IMR-90 (cell line): Measurements from ENCODE around the gene GPR176. TPM values are rescaled to one million over a fixed set of nuclear protein-coding genes. Genes with fewer than 3 reads are reported as not detected.

Source experiments
- ATAC-seq: fragments of 200-7000 bp; cut with Tn5 transposase; 2 replicates; pipeline ENCODE4 v1.9.1; 2020; ENCODE audit warnings: low read depth, mild to moderate bottlenecking, moderate library complexity
- BruUV-seq: library from RNA; stranded (reverse); fragments of 400-500 nt; replicated peaks from 2 replicates; lab custom pipeline; 2021; lab: Mats Ljungman, UMichigan
- CTCF ChIA-PET: fragments of 300-600 bp; formaldehyde crosslinking; extraction: SDS; loops from one replicate; lab custom pipeline; 2021; ENCODE audit warnings: antibody characterized with exemption; lab: Yijun Ruan, JAX
- POLR2A ChIA-PET: fragments of 300-600 bp; sonication (Branson Sonifier 250); formaldehyde crosslinking; loops from one replicate; lab custom pipeline; 2022; ENCODE audit warnings: antibody characterized with exemption; ENCODE audit not compliant: unreplicated experiment; lab: Charles Lee
- DNase-seq: peaks from one replicate; pipeline ENCODE4 v3.0.0; 2013
- H2AFZ ChIP-seq: replicated peaks from 2 replicates; pipeline ENCODE3; 2013; ENCODE audit warnings: low read length, mild to moderate bottlenecking; ENCODE audit not compliant: poor library complexity
- H2AK5ac ChIP-seq: 2 replicates; pipeline ENCODE4 v1.6.1; 2013; ENCODE audit warnings: low read depth, low read length, inconsistent platforms
- H2AK9ac ChIP-seq: replicated peaks from 2 replicates; pipeline ENCODE3; 2013; ENCODE audit warnings: mild to moderate bottlenecking, low read depth, low read length, moderate library complexity; ENCODE audit not compliant: poor library complexity
- H2BK120ac ChIP-seq: 2 replicates; pipeline ENCODE4 v1.6.1; 2013; ENCODE audit warnings: low read depth, low read length, inconsistent platforms
- H2BK15ac ChIP-seq: 3 replicates; pipeline ENCODE4 v1.6.1; 2013; ENCODE audit warnings: low read depth, low read length, inconsistent platforms
- H2BK20ac ChIP-seq: 2 replicates; pipeline ENCODE4 v1.6.1; 2013; ENCODE audit warnings: low read depth, mild to moderate bottlenecking, inconsistent platforms, low read length, moderate library complexity
- H2BK5ac ChIP-seq: 2 replicates; pipeline ENCODE4 v1.6.1; 2013; ENCODE audit warnings: mild to moderate bottlenecking, low read depth, low read length, inconsistent platforms; ENCODE audit not compliant: poor library complexity, severe bottlenecking
- H3K14ac ChIP-seq: replicated peaks from 2 replicates; pipeline ENCODE4 v1.6.1; 2013; ENCODE audit warnings: low read depth, low read length, inconsistent platforms
- H3K18ac ChIP-seq: 2 replicates; pipeline ENCODE4 v1.6.1; 2013; ENCODE audit warnings: low read depth, low read length, control low read depth
- H3K23ac ChIP-seq: 2 replicates; pipeline ENCODE4 v1.6.1; 2013; ENCODE audit warnings: low read depth, low read length, inconsistent platforms
- H3K27ac ChIP-seq: 2 replicates; pipeline ENCODE4 v1.5.1; 2013; ENCODE audit warnings: mild to moderate bottlenecking, control low read depth, low read length; ENCODE audit not compliant: insufficient read depth
- H3K27me3 ChIP-seq: 2 replicates; pipeline ENCODE4 v1.6.1; 2013; ENCODE audit warnings: low read length; ENCODE audit not compliant: control insufficient read depth, insufficient read depth
- H3K36me3 ChIP-seq: 2 replicates; pipeline ENCODE4 v1.6.1; 2013; ENCODE audit warnings: low read length, mixed read lengths; ENCODE audit not compliant: control insufficient read depth, insufficient read depth
- H3K4ac ChIP-seq: 2 replicates; pipeline ENCODE4 v1.6.1; 2013; ENCODE audit warnings: low read depth, low read length, inconsistent platforms
- H3K4me1 ChIP-seq: 2 replicates; pipeline ENCODE4 v1.6.1; 2013; ENCODE audit warnings: low read length, mixed read lengths; ENCODE audit not compliant: control insufficient read depth, insufficient read depth
- H3K4me2 ChIP-seq: 2 replicates; pipeline ENCODE4 v1.6.1; 2013; ENCODE audit warnings: low read depth, mild to moderate bottlenecking, control low read depth, low read length, moderate library complexity
- H3K4me3 ChIP-seq: 2 replicates; pipeline ENCODE4 v1.5.1; 2013; ENCODE audit warnings: low read depth, mild to moderate bottlenecking, control low read depth, low read length, moderate library complexity; ENCODE audit not compliant: insufficient read depth
- H3K56ac ChIP-seq: 2 replicates; pipeline ENCODE4 v1.6.1; 2013; ENCODE audit warnings: low read length, inconsistent platforms; ENCODE audit not compliant: insufficient read depth; ENCODE audit errors: extremely low read depth
- H3K79me1 ChIP-seq, 2 experiments: 2 replicates each; pipeline ENCODE4 v1.6.1; 2013; ENCODE audit warnings: low read length in 2 of 2, inconsistent platforms in 1 of 2, low read depth in 1 of 2
- H3K9ac ChIP-seq: 2 replicates; pipeline ENCODE4 v1.6.1; 2013; ENCODE audit warnings: low read depth, low read length, control low read depth
- H3K9me1 ChIP-seq: 2 replicates; pipeline ENCODE4 v1.6.1; 2013; ENCODE audit warnings: low read length, inconsistent platforms; ENCODE audit not compliant: insufficient read depth
- H3K9me3 ChIP-seq: 2 replicates; pipeline ENCODE4 v1.6.1; 2013; ENCODE audit warnings: low read length; ENCODE audit not compliant: control insufficient read depth, insufficient read depth
- H4K20me1 ChIP-seq: 2 replicates; pipeline ENCODE4 v1.6.1; 2013; ENCODE audit warnings: low read length, inconsistent platforms; ENCODE audit not compliant: insufficient read depth
- H4K5ac ChIP-seq: 2 replicates; pipeline ENCODE4 v1.6.1; 2013; ENCODE audit warnings: mild to moderate bottlenecking, low read depth, low read length, control low read depth
- H4K8ac ChIP-seq, 2 experiments: 2 replicates each; pipeline ENCODE4 v1.6.1; 2013; ENCODE audit warnings: low read depth in 2 of 2, low read length in 2 of 2, control low read depth in 1 of 2, inconsistent platforms in 1 of 2
- H4K91ac ChIP-seq: 2 replicates; pipeline ENCODE4 v1.6.1; 2013; ENCODE audit warnings: low read depth, low read length, inconsistent platforms; ENCODE audit not compliant: insufficient read depth
- BHLHE40 ChIP-seq: fragments of 150-350 bp; IDR thresholded peaks from 2 replicates; pipeline ENCODE4 v1.6.1; 2016; ENCODE audit warnings: mild to moderate bottlenecking, low read depth, low read length
- CEBPB ChIP-seq: IDR thresholded peaks from 2 replicates; pipeline ENCODE4 v1.6.1; 2012; ENCODE audit warnings: low read depth, low read length, improper control_type of control experiment
- CHD1 ChIP-seq: IDR thresholded peaks from 2 replicates; pipeline ENCODE4 v1.6.1; 2012; ENCODE audit warnings: low read depth, low read length, improper control_type of control experiment
- CTCF ChIP-seq: conservative IDR thresholded peaks from 2 replicates; pipeline ENCODE4 v1.5.1; 2012; ENCODE audit warnings: mild to moderate bottlenecking, low read depth, low read length, improper control_type of control experiment
- ELK1 ChIP-seq: fragments of 150-350 bp; IDR thresholded peaks from 2 replicates; pipeline ENCODE4 v1.6.1; 2016; ENCODE audit warnings: low read depth, mild to moderate bottlenecking, low read length, moderate library complexity, borderline replicate concordance
- FOS ChIP-seq: fragments of 150-350 bp; IDR thresholded peaks from 2 replicates; pipeline ENCODE4 v1.6.1; 2016; ENCODE audit warnings: low read depth, low read length
- MAFK ChIP-seq: IDR thresholded peaks from 2 replicates; pipeline ENCODE4 v1.6.1; 2012; ENCODE audit warnings: low read depth, low read length, improper control_type of control experiment
- MAZ ChIP-seq: IDR thresholded peaks from 2 replicates; pipeline ENCODE4 v1.6.1; 2012; ENCODE audit warnings: low read depth, mild to moderate bottlenecking, low read length, improper control_type of control experiment, moderate library complexity, borderline replicate concordance
- MXI1 ChIP-seq: IDR thresholded peaks from 2 replicates; pipeline ENCODE4 v1.6.1; 2012; ENCODE audit warnings: low read depth, mild to moderate bottlenecking, low read length, moderate library complexity, borderline replicate concordance
- NFE2L2 ChIP-seq: fragments of 150-350 bp; IDR thresholded peaks from 2 replicates; pipeline ENCODE4 v1.6.1; 2016; ENCODE audit warnings: low read depth, mild to moderate bottlenecking, low read length
- POLR2A ChIP-seq: IDR thresholded peaks from 2 replicates; pipeline ENCODE4 v1.6.1; 2012; ENCODE audit warnings: mild to moderate bottlenecking, low read depth, low read length
- RAD21 ChIP-seq: IDR thresholded peaks from 2 replicates; pipeline ENCODE4 v1.6.1; 2012; ENCODE audit warnings: low read length, improper control_type of control experiment
- RCOR1 ChIP-seq: IDR thresholded peaks from 2 replicates; pipeline ENCODE4 v1.6.1; 2012; ENCODE audit warnings: mild to moderate bottlenecking, low read length, improper control_type of control experiment; ENCODE audit not compliant: insufficient replicate concordance
- RFX5 ChIP-seq: IDR thresholded peaks from 2 replicates; pipeline ENCODE4 v1.8.0; 2012; ENCODE audit warnings: low read depth, mild to moderate bottlenecking, low read length, moderate library complexity
- SMC3 ChIP-seq: fragments of 150-350 bp; IDR thresholded peaks from 2 replicates; pipeline ENCODE4 v1.6.1; 2016; ENCODE audit warnings: low read depth, mild to moderate bottlenecking, antibody characterized with exemption, low read length, moderate library complexity
- USF2 ChIP-seq: fragments of 150-350 bp; IDR thresholded peaks from 2 replicates; pipeline ENCODE4 v1.6.1; 2017; ENCODE audit warnings: mild to moderate bottlenecking, antibody characterized with exemption, low read length, low read depth
- WGBS, 2 experiments: methylation state at CpG; one replicate each; pipeline versions ENCODE4 v1.1.5 to v1.1.7; 2013; ENCODE audit warnings: missing lambda C conversion rate in 2 of 2; ENCODE audit not compliant: insufficient read length in 1 of 2; ENCODE audit errors: extremely low coverage in 2 of 2; 5-methylcytosine and 5-hydroxymethylcytosine counted together
- dilution Hi-C: fragments of 300-500 bp; cut with HindIII; formaldehyde crosslinking; loops from one replicate; pipeline ENCODE4 v1.14.3; 2018; ENCODE audit warnings: low sequenced_read_pairs; ENCODE audit not compliant: unreplicated experiment
- in situ Hi-C: fragments of 300-500 bp; cut with MboI; formaldehyde crosslinking; loops from 3 replicates; pipeline ENCODE4 v1.14.3; 2019; ENCODE audit warnings: low sequenced_read_pairs, inconsistent platforms, mixed read lengths
- intact Hi-C: fragments of 100-400 bp; cut with micrococcal nuclease; formaldehyde crosslinking; loops from 2 replicates; pipeline ENCODE4 v1.10.0; 2022
- polyA plus RNA-seq, 3 experiments: library from polyadenylated mRNA; depleted of rRNA; stranded (reverse); fragments of >200 nt; gene quantifications; 2 replicates each; pipeline ENCODE4 v1.2.3, GENCODE V29; 2012; ENCODE audit warnings: low replicate concordance in 1 of 3
- total RNA-seq: library from RNA; depleted of rRNA; stranded (reverse); fragments of >200 nt; gene quantifications from 2 replicates; pipeline ENCODE4 v1.2.3, GENCODE V29; 2012

The GPR176 gene
- total and polyA plus RNA-seq, 2 of the 4 experiments (the other 2 are of a cell fraction): 114 to 246 TPM

- dilution Hi-C loops (no loop called here), intact Hi-C loops (loop anchor here (5.0 kb wide), 1 partner anchor 37 kb away; no protein-coding TSS in a partner anchor), in situ Hi-C loops (no loop called here)
- H3K4me3 ChIP-seq: no peak overlapping the region
- peak overlapping the region; percentile 64; the same call in 1 of the 3 replicates for H2BK15ac ChIP-seq
- no peak overlapping the region for H2AFZ ChIP-seq
- WGBS, 2 experiments: no CpG with 5 or more reads among the region's 3 CpGs
- peaks cover 24 to 55% of the 10 kb centered on the region in 2 experiments for H3K79me1 ChIP-seq
- no peak overlapping the region for H3K18ac ChIP-seq
- H2BK5ac ChIP-seq: no peak overlapping the region
- H2BK120ac ChIP-seq: no peak overlapping the region
- H3K27me3 ChIP-seq: no peaks in the 10 kb centered on the region
- DNase-seq: no peak
- H3K9me3 ChIP-seq: no peaks in the 10 kb centered on the region
- H3K4me2 ChIP-seq: no peak overlapping the region
- H3K9ac ChIP-seq: no peak overlapping the region
- TF ChIP-seq CEBPB: no peak
- no peak for TF ChIP-seq USF2
- TF ChIP-seq SMC3: no peak
- no peak for TF ChIP-seq RAD21
- TF ChIP-seq RFX5: no peak
- no peak for TF ChIP-seq MAFK
- no peak for TF ChIP-seq MXI1
- TF ChIP-seq NFE2L2: no peak
- no peak for TF ChIP-seq ELK1
- TF ChIP-seq RCOR1: no peak
- no peak for TF ChIP-seq POLR2A
- TF ChIP-seq CHD1: no peak
- TF ChIP-seq BHLHE40: no peak
- no peak for TF ChIP-seq FOS
- TF ChIP-seq MAZ: no peak
- TF ChIP-seq CTCF: no peak
- no peak overlapping the region for H4K8ac ChIP-seq
- no peak for ATAC-seq
- peaks cover 8% of the 10 kb centered on the region for H3K36me3 ChIP-seq
- H3K4ac ChIP-seq: no peak overlapping the region
- no TSS peak for BruUV-seq
- CTCF ChIA-PET: interaction anchor here (0.6 kb wide), 1 partner anchor 117 kb away, joined by 5 read pairs; no protein-coding TSS in a partner anchor
- no peak overlapping the region for H2BK20ac ChIP-seq
- peaks cover 6% of the 10 kb centered on the region for H3K4me1 ChIP-seq
- H2AK5ac ChIP-seq: no peak overlapping the region
- H4K20me1 ChIP-seq: peaks cover 6% of the 10 kb centered on the region; the same call in 1 of the 2 replicates
- H4K91ac ChIP-seq: no peak overlapping the region
- no peak overlapping the region for H2AK9ac ChIP-seq
- H3K27ac ChIP-seq: no peak overlapping the region
- POLR2A ChIA-PET: no interaction called here
- no peak overlapping the region for H4K5ac ChIP-seq
- no peak overlapping the region for H3K23ac ChIP-seq
- H3K9me1 ChIP-seq: peaks cover 34% of the 10 kb centered on the region
- H3K56ac ChIP-seq: no peak overlapping the region
- H3K14ac ChIP-seq: no peak overlapping the region
These were observed 125.1 kb downstream of the GPR176 start for GRCh38 chr15:39794954-39795353.
